ENCODE measurements around the gene SYNC.

GRCh38 chr1:32744071-32744425, 41.5 kb upstream of the SYNC start:
- no peak for TF ChIP-seq CTCF (conservative IDR thresholded peaks at IDR 0.05)
- no peak for TF ChIP-seq EZH2 (IDR thresholded peaks at IDR 0.05; ENCODE audit: low read depth)
